GM12878 (cell line): ENCODE results near the gene TSPYL2. TPM values are rescaled to one million over a fixed set of nuclear protein-coding genes. Genes with fewer than 3 reads are reported as not detected.

Source experiments
- ATAC-seq: fragments of 200-7000 bp; cut with Tn5 transposase; 3 replicates; pipeline ENCODE4 v1.9.1; 2020; ENCODE audit warnings: mild to moderate bottlenecking, moderate library complexity
- BruUV-seq: library from RNA; stranded (reverse); fragments of 400-500 nt; replicated peaks from 2 replicates; lab custom pipeline; 2021; lab: Mats Ljungman, UMichigan
- CTCF ChIA-PET: fragments of 300-600 bp; sonication (Branson Sonifier 250); formaldehyde crosslinking; extraction: SDS; loops from one replicate; lab custom pipeline; 2021; ENCODE audit warnings: inconsistent platforms; lab: Yijun Ruan, JAX
- POLR2A ChIA-PET: fragments of 350-600 bp; formaldehyde crosslinking; extraction: SDS; loops from one replicate; lab custom pipeline; 2021; ENCODE audit warnings: inconsistent platforms; lab: Charles Lee
- RAD21 ChIA-PET: fragments of 300-600 bp; sonication (Branson Sonifier 250); formaldehyde crosslinking; loops from one replicate; lab custom pipeline; 2023; ENCODE audit warnings: antibody characterized with exemption; ENCODE audit not compliant: unreplicated experiment; lab: Charles Lee
- SMC1A ChIA-PET: fragments of 300-600 bp; sonication (Branson Sonifier 250); formaldehyde crosslinking; loops from one replicate; lab custom pipeline; 2023; ENCODE audit not compliant: unreplicated experiment, uncharacterized antibody; lab: Charles Lee
- DNase-seq: peaks from one replicate; pipeline ENCODE4 v3.0.0-alpha.2; 2011; ENCODE audit warnings: low read depth, low spot score
- FAIRE-seq: peaks from 3 replicates; lab custom pipeline; 2011; peaks lifted over from hg19 to GRCh38; lab: Jason Lieb, UNC
- H2AFZ ChIP-seq: 2 replicates; pipeline ENCODE4 v1.6.0; 2011; ENCODE audit warnings: low read depth, low read length, control low read depth; ENCODE audit not compliant: control insufficient read depth
- H3K27ac ChIP-seq: 2 replicates; pipeline ENCODE4 v1.5.1; 2011; ENCODE audit warnings: control low read depth; ENCODE audit not compliant: control insufficient read depth, insufficient read depth
- H3K27me3 ChIP-seq, 2 experiments: replicated peaks in 1 of 2; 2 replicates each; pipeline versions ENCODE4 v1.6.0 to v1.6.1; 2011; ENCODE audit warnings: low read length in 1 of 2; ENCODE audit not compliant: control insufficient read depth in 2 of 2, insufficient read depth in 2 of 2
- H3K36me3 ChIP-seq, 2 experiments: 2 replicates each; pipeline ENCODE4 v1.5.1; 2011; ENCODE audit warnings: low read length in 1 of 2; ENCODE audit not compliant: control insufficient read depth in 2 of 2, insufficient read depth in 2 of 2
- H3K4me1 ChIP-seq: 2 replicates; pipeline ENCODE4 v1.6.1; 2011; ENCODE audit warnings: mild to moderate bottlenecking, low read length, moderate library complexity, mixed read lengths; ENCODE audit not compliant: control insufficient read depth, insufficient read depth
- H3K4me2 ChIP-seq: 2 replicates; pipeline ENCODE4 v1.6.0; 2011; ENCODE audit warnings: control low read depth; ENCODE audit not compliant: control insufficient read depth, insufficient read depth
- H3K4me3 ChIP-seq: fragments of 200-600 bp; sonication (generic); 2 replicates; pipeline ENCODE4 v1.5.1; 2016
- H3K79me2 ChIP-seq: 2 replicates; pipeline ENCODE4 v1.6.0; 2011; ENCODE audit warnings: low read length; ENCODE audit not compliant: control insufficient read depth, insufficient read depth
- H3K9ac ChIP-seq: 2 replicates; pipeline ENCODE4 v1.8.0; 2011; ENCODE audit warnings: low read length, control low read depth, mixed read lengths; ENCODE audit not compliant: control insufficient read depth, insufficient read depth
- H3K9me3 ChIP-seq: replicated peaks from 3 replicates; pipeline ENCODE4 v1.5.1; 2011; ENCODE audit warnings: mild to moderate bottlenecking, low read length; ENCODE audit not compliant: control insufficient read depth, insufficient read depth
- H4K20me1 ChIP-seq: 2 replicates; pipeline ENCODE4 v1.6.0; 2011; ENCODE audit not compliant: control insufficient read depth, insufficient read depth
- BCLAF1 ChIP-seq: fragments of 450-650 bp; IDR thresholded peaks from 2 replicates; pipeline ENCODE4 v1.6.1; 2017; ENCODE audit warnings: antibody characterized with exemption, mild to moderate bottlenecking, moderate library complexity
- CHD2 ChIP-seq: IDR thresholded peaks from 2 replicates; pipeline ENCODE4 v1.6.1; 2011; ENCODE audit warnings: low read depth, low read length, improper control_type of control experiment, borderline replicate concordance
- FOS ChIP-seq: IDR thresholded peaks from 3 replicates; pipeline ENCODE4 v1.6.1; 2011; ENCODE audit warnings: borderline replicate concordance; ENCODE audit not compliant: insufficient read length; ENCODE audit errors: extremely low read depth
- HDAC6 ChIP-seq: fragments of 200-600 bp; sonication (generic); IDR thresholded peaks from one replicate; pipeline ENCODE4 v1.8.0; 2017; ENCODE audit warnings: antibody characterized with exemption; ENCODE audit not compliant: unreplicated experiment
- MTA2 ChIP-seq: fragments of 450-650 bp; IDR thresholded peaks from 2 replicates; pipeline ENCODE4 v1.6.1; 2016; ENCODE audit warnings: low read depth, mild to moderate bottlenecking, moderate library complexity
- NFYB ChIP-seq: IDR thresholded peaks from 2 replicates; pipeline ENCODE4 v1.6.1; 2011; ENCODE audit warnings: low read depth, mild to moderate bottlenecking, low read length, improper control_type of control experiment, moderate library complexity; ENCODE audit not compliant: insufficient read depth
- NR2C2 ChIP-seq: IDR thresholded peaks from 2 replicates; pipeline ENCODE4 v1.6.1; 2011; ENCODE audit warnings: borderline replicate concordance, low read depth; ENCODE audit not compliant: control insufficient read depth, insufficient read length
- RFX5 ChIP-seq: IDR thresholded peaks from 2 replicates; pipeline ENCODE4 v1.6.1; 2011; ENCODE audit warnings: low read depth, low read length, improper control_type of control experiment
- ZBTB11 ChIP-seq: fragments of 450-650 bp; formaldehyde crosslinking; IDR thresholded peaks from 2 replicates; pipeline ENCODE4 v1.5.0; 2022; ENCODE audit warnings: mild to moderate bottlenecking, missing genetic modification characterization
- ZNF24 ChIP-seq: fragments of 450-650 bp; IDR thresholded peaks from 2 replicates; pipeline ENCODE4 v1.6.1; 2017; ENCODE audit warnings: antibody characterized with exemption, mild to moderate bottlenecking
- ZNF622 ChIP-seq: fragments of 450-650 bp; IDR thresholded peaks from 2 replicates; pipeline ENCODE4 v1.6.1; 2017; ENCODE audit warnings: mild to moderate bottlenecking, inconsistent platforms
- WGBS: methylation state at CpG from one replicate; pipeline ENCODE4 v1.1.6; 2016; ENCODE audit warnings: low lambda C conversion rate; ENCODE audit not compliant: insufficient replicate concordance, insufficient coverage; ENCODE audit errors: missing lambda C conversion rate; 5-methylcytosine and 5-hydroxymethylcytosine counted together
- in situ Hi-C: fragments of 300-500 bp; cut with MboI; formaldehyde crosslinking; loops from 9 replicates; pipeline ENCODE4 v1.14.3; 2018; ENCODE audit warnings: mixed read lengths
- intact Hi-C: fragments of 100-400 bp; cut with micrococcal nuclease; formaldehyde crosslinking; loops from one replicate; pipeline ENCODE4 v1.14.2; 2022; ENCODE audit not compliant: unreplicated experiment
- polyA plus RNA-seq, 11 experiments: library from polyadenylated mRNA; depleted of rRNA in 4 of 11; unstranded in 6 of 11; stranded (reverse) in 5 of 11; fragments of >200 nt; fragmentation: Nextera tagmentation in 4 of 11; fragmentation: Illumina TruSeq in 1 of 11; extraction: Ambion mirVana in 4 of 11; extraction: Trizol in 1 of 11; gene quantifications; 1 replicate in 1 of 11; 2 replicates in 10 of 11; pipeline versions ENCODE4 v1.2.1 to v1.2.3, GENCODE V29; 2011 to 2016; ENCODE audit warnings: inconsistent platforms in 2 of 11, missing spikeins in 2 of 11, low read depth in 1 of 11
- total RNA-seq, 4 experiments: library from RNA; depleted of rRNA in 3 of 4; stranded (reverse); fragments of >200 nt in 3 of 4; fragmentation: Illumina TruSeq in 1 of 4; extraction: Trizol in 1 of 4; gene quantifications; 2 replicates each; pipeline versions ENCODE4 v1.2.1 to v1.2.3, GENCODE V29; 2013 to 2021

Gene TSPYL2
- total and polyA plus RNA-seq, 10 of the 15 experiments (the other 5 are each of a cell fraction or from before 2014, with no cell fraction given) = 0.53 to 24.6 (median 14.5) TPM

GRCh38 chrX:53115550-53115874 lies 33.3 kb downstream of the TSPYL2 start:
- in situ Hi-C loops (no loop called here), intact Hi-C loops (no loop called here)
- CTCF ChIA-PET = no interaction called here
- H3K36me3 ChIP-seq = no peaks in the 10 kb centered on the region; a peak in 1 of 4 replicates
- FAIRE-seq (no peak), DNase-seq (no peak), ATAC-seq (no peak)
- H3K4me1 ChIP-seq = no peaks in the 10 kb centered on the region
- H3K9me3 ChIP-seq = no peaks in the 10 kb centered on the region
- H3K27ac ChIP-seq = peak overlapping the region; percentile 39
- no peak overlapping the region for H3K4me2 ChIP-seq
- H3K4me3 ChIP-seq = no peak overlapping the region
- RAD21 ChIA-PET = no interaction called here
- no peak overlapping the region for H3K9ac ChIP-seq
- no peaks in the 10 kb centered on the region for H3K79me2 ChIP-seq
- H4K20me1 ChIP-seq = no peaks in the 10 kb centered on the region
- SMC1A ChIA-PET = no interaction called here
- POLR2A ChIA-PET = no interaction called here
- 58% methylated on average over 2 of the region's 2 CpGs for WGBS
- no peak for TF ChIP-seq NFYB
- TF ChIP-seq CHD2 = no peak
- TF ChIP-seq NR2C2 = no peak
- TF ChIP-seq, all 136 proteins: peak for 0
- no TSS peak for BruUV-seq
- H3K27me3 ChIP-seq = no peaks in the 10 kb centered on the region
- no peak overlapping the region for H2AFZ ChIP-seq

- no peak for ATAC-seq
- no peaks in the 10 kb centered on the region for H3K9me3 ChIP-seq
- 27% methylated on average over 3 of the region's 3 CpGs for WGBS
- in situ Hi-C loops = no loop called here
- POLR2A ChIA-PET = no interaction called here
- intact Hi-C loops = no loop called here
- H3K4me1 ChIP-seq = no peaks in the 10 kb centered on the region
- no peak for FAIRE-seq
- no peak for DNase-seq
- BruUV-seq = no TSS peak
- RAD21 ChIA-PET = no interaction called here
- no peaks in the 10 kb centered on the region for H3K27me3 ChIP-seq
- CTCF ChIA-PET = no interaction called here
- TF ChIP-seq BCLAF1 (no peak), NFYB (no peak), ZNF24 (no peak), MTA2 (no peak), ZBTB11 (CRISPR knock-in tag) (no peak), RFX5 (no peak), FOS (no peak), HDAC6 (no peak), ZNF622 (no peak)
- H3K4me2 ChIP-seq = no peak overlapping the region
- no peaks in the 10 kb centered on the region for H4K20me1 ChIP-seq
- H3K79me2 ChIP-seq = no peaks in the 10 kb centered on the region
- H2AFZ ChIP-seq = no peak overlapping the region
- H3K27ac ChIP-seq = peak overlapping the region; percentile 39; the same call in 1 of the 2 replicates
- no peak overlapping the region for H3K4me3 ChIP-seq
- no peak overlapping the region for H3K9ac ChIP-seq
- SMC1A ChIA-PET = no interaction called here
- H3K36me3 ChIP-seq = no peaks in the 10 kb centered on the region; a peak in 1 of 4 replicates
Observed at GRCh38 chrX:53116101-53116500, 33.9 kb downstream of the TSPYL2 start.
